ENCODE results near the gene MSMP.

DNA sequence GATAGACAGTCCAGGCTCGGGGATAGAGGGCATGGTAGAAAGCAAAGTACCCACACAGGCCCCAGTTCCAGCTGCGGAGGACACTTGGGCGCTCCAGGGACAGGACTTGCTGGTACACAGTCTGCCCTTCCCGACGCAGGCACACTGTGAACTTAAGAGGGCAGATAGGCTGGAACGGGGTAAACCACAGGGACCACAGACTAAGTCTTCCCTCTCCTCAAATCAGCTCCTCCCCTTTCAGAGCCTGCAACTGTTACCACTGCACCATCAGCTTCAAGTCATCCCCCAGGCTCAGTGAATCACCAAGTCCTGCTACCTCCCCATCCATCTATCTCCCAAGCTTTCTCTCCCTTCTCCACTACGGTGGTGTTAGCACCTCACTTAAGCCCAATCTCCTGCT lies 12.3 kb downstream of the MSMP start:
- TF ChIP-seq CTCF (IDR thresholded peaks at IDR 0.05; ENCODE audit: low read depth, low read length) (no peak), POLR2A (IDR thresholded peaks at IDR 0.05; ENCODE audit: extremely low read depth, insufficient read length) (no peak)
